ENCODE results near the gene KIAA0319L.
"Not testable (repeated sequence)": the region's sequence is repeated elsewhere in the genome, so short reads cannot be mapped to it uniquely, and the experiment has no call there.

The KIAA0319L gene

DNA sequence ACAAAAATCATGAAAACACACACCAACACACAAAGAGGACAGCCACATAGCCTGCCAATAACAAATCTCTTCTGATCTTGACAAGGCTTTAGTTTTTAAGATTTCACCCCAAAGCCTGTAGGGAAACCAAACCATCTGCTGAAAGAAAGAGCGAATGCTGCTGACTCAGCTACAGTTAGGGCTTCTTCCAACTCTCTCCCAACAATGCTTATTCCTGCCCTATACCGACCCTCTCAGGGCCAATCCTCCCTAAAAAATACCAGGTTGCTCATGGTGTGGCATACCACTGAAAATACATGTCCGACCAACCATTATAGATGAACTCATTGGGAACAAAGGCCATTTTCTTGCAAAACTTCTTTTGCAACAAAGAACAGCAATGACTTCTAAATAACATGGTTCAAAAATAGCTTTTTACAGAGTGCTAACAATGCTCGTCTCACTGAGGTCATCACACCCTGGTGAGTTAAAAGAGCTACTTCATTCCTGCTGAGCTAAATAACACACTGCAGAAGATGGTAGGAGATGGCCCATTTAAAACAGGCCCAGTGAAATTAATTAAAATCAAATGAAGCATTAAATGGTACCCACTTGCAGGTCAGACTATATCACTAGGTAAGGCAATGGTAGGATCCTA, 86.1 kb downstream of the KIAA0319L start:
- FAIRE-seq, result no peak
- DNase-seq (ENCODE audit: insufficient read length), result no peak
- no peak for TF ChIP-seq POLR2AphosphoS5 (IDR thresholded peaks at IDR 0.05; ENCODE audit: low read depth, low read length)
- TF ChIP-seq TAF1 (IDR thresholded peaks at IDR 0.05; ENCODE audit: borderline replicate concordance, low read depth, low read length), result no peak
- no peak for TF ChIP-seq POLR2A (IDR thresholded peaks at IDR 0.05; ENCODE audit: low read depth, low read length)

DNA sequence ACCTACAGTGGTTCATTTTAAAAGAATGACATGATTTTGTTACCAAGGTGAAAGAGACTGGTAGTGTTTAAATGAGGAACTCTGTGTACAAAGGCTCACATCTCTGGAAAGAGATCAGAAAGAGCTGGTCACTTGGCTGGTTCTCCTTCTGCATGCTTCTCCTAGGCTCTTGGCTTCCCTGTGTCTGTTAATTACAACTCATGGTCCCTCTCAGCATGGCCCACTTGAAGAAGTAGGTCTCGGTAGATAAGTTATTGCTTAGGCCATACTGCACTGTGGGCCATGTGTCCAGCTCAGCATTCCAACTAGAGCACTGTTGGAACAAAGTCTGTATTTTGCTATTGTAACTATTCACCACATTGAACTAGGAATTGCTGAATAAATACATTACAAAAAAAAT, 91.1 kb downstream of the KIAA0319L start:
- no peak for TF ChIP-seq POLR2A (IDR thresholded peaks at IDR 0.05; ENCODE audit: low read depth, low read length)
- TF ChIP-seq POLR2AphosphoS5 (IDR thresholded peaks at IDR 0.05; ENCODE audit: low read depth, low read length), result no peak
- no peak for TF ChIP-seq TAF1 (IDR thresholded peaks at IDR 0.05; ENCODE audit: borderline replicate concordance, low read depth, low read length)
- FAIRE-seq, result no peak
- no peak for DNase-seq (ENCODE audit: insufficient read length)

DNA sequence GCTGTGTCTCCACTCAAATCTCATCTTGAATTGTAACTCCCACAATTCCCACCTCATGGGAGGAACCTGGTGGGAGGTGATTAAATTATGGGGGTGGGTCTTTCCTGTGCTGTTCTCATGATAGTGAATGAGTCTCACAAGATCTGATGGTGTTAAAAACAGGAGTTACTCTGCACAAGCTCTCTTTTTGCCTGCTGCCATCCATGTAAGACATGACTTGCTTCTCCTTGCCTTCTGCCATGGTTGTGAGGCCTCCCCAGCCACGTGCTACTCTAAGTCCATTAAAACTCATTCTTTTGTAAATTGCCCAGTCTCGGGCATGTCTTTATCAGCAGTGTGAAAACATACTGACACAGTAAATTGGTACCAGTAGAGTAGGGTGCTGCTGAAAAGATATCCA, 93.5 kb downstream of the KIAA0319L start:
- not testable (repeated sequence) for DNase-seq (ENCODE audit: insufficient read length); FAIRE-seq

DNA sequence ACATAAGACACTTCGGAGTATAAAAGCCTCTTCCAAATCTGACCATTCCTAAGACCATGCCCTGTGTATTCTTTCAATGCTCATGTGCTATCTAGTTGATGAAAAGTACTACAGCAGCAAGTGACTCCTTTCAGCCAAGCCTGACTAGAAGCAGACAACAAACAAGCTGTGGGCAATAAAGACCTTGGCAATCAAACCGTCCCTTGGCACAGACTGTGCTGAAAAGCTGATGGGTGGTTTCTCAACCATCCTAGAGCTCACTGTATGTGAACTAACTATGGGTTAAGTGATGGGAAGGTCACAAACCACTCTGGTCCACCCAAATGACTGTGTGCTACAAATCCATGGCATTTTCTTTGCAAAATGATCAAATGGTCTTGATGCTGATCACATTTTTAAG, 94.0 kb downstream of the KIAA0319L start:
- DNase-seq (ENCODE audit: insufficient read length), result no peak
- no peak for FAIRE-seq

DNA sequence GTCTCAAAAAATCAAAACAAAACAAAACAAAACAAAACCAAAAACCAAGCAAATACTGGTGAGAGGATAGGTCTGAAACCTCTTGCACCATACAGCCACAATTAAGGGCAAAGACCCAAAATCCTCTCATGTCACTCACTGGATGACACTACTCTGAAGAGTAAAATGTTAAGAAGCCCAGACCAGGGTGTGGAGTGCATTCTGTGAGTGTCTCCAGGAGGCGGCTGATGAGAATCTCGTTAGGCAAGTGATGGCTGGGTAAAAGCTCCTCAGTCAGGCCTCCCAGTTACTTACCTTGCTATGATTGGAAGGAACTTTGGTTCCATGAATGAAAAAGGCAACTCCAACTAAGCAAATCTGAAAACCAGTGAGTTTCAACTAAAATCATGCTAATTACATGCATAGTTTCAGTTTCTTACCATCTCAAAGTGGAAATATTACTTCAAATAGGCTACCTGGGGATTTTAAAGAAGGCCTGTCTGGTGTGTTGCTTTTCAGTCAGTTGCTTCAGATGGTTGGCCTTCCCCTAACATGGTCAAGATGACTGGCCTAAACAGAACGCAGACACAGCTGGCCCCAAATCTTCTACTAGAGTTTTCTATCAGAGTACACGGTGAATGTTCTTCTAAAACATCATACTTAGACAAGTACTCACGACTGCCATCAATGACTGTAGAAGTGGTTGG, 95.1 kb downstream of the KIAA0319L start:
- DNase-seq (ENCODE audit: insufficient read length) (no peak), FAIRE-seq (no peak)
- TF ChIP-seq POLR2A (IDR thresholded peaks at IDR 0.05; ENCODE audit: low read depth, low read length) (no peak), TAF1 (IDR thresholded peaks at IDR 0.05; ENCODE audit: borderline replicate concordance, low read depth, low read length) (no peak), POLR2AphosphoS5 (IDR thresholded peaks at IDR 0.05; ENCODE audit: low read depth, low read length) (no peak)

More for the DNA sequence above, 94.0 kb downstream of the KIAA0319L start:
- TF ChIP-seq POLR2AphosphoS5 (IDR thresholded peaks at IDR 0.05; ENCODE audit: low read depth, low read length) (no peak), TAF1 (IDR thresholded peaks at IDR 0.05; ENCODE audit: borderline replicate concordance, low read depth, low read length) (no peak), POLR2A (IDR thresholded peaks at IDR 0.05; ENCODE audit: low read depth, low read length) (no peak)

DNA sequence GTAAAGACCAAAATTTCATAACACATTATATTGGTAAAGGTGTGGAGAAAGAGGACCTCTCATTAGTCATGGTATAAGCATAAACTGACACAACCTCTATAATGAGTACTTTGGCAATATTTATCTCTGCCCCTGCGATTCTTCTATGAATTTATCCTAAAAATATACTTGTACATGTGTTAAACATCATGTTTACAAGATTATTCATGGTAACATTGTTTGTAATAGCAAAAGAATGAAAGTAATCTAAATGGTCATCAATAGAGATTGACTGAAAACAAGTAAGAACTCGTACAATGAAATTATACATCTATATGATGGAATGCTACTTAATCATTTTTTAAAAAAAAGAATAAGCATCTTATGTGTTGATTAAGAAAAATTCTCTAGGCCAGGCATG, 96.4 kb downstream of the KIAA0319L start:
- FAIRE-seq (no peak), DNase-seq (ENCODE audit: insufficient read length) (no peak)
- TF ChIP-seq POLR2AphosphoS5 (IDR thresholded peaks at IDR 0.05; ENCODE audit: low read depth, low read length), result no peak
- TF ChIP-seq POLR2A (IDR thresholded peaks at IDR 0.05; ENCODE audit: low read depth, low read length), result no peak
- no peak for TF ChIP-seq TAF1 (IDR thresholded peaks at IDR 0.05; ENCODE audit: borderline replicate concordance, low read depth, low read length)

DNA sequence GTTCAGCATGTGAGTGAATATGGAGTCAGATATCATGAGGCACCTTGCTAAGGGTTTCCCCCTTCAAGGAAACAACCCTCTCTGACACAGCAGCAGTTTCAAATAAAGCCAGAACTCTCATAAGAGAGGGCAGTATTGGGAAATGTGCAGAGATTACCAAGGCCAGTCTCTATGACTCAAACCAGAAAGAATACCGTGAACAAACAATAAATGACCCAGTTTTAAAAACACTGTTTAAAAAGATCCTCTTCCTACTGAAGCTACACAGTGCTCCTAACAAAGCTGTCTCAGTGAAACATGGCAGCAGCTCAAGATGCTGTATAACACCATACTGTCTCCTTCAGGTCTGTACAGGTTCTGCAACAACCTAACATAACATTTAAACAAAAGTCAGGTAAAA, 102.6 kb downstream of the KIAA0319L start:
- DNase-seq (ENCODE audit: insufficient read length) (no peak), FAIRE-seq (no peak)
- TF ChIP-seq POLR2A (IDR thresholded peaks at IDR 0.05; ENCODE audit: low read depth, low read length) (no peak), TAF1 (IDR thresholded peaks at IDR 0.05; ENCODE audit: borderline replicate concordance, low read depth, low read length) (no peak), POLR2AphosphoS5 (IDR thresholded peaks at IDR 0.05; ENCODE audit: low read depth, low read length) (no peak)

DNA sequence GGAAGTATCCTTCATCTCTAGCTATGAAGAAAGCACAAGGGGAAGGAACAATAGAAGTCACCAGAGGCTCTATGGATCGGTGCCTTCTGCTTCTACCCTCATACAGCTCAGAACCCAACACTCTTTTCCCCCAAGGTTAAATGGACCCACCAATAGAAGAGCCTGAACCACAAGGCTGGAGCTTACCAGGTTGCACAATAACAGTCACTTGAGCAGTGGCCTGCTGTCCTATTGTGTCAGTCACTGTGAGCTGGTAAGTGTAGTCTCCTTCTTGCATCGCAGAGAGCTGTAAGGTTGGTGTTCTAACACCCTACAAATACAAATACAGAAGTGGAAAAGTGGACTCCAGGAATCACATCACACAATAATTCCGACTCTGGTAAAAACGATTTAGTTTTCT, 103.0 kb downstream of the KIAA0319L start:
- TF ChIP-seq POLR2A (IDR thresholded peaks at IDR 0.05; ENCODE audit: low read depth, low read length), result no peak
- TF ChIP-seq POLR2AphosphoS5 (IDR thresholded peaks at IDR 0.05; ENCODE audit: low read depth, low read length), result no peak
- no peak for TF ChIP-seq TAF1 (IDR thresholded peaks at IDR 0.05; ENCODE audit: borderline replicate concordance, low read depth, low read length)
- DNase-seq (ENCODE audit: insufficient read length) (no peak), FAIRE-seq (peak; percentile 70)

DNA sequence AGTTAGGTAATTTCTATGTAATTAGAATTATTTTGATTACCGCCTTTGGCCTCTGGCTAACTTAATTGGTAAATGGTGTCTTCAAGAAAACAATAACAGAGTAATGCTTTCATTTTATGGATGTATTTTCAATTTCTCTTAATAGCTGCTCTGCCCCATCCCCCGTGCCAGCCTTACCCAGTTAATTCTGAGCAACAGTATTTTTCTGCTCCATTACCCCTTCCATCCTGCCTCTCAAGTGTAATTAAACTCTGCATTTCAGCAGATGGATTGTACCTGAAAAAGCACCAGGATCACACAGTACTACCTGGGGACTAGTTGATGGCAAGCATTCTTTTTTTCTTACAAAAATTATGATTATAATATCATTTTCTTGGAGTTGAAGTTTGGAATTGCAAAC, 104.2 kb downstream of the KIAA0319L start:
- FAIRE-seq (no peak), DNase-seq (ENCODE audit: insufficient read length) (no peak)
- no peak for TF ChIP-seq POLR2AphosphoS5 (IDR thresholded peaks at IDR 0.05; ENCODE audit: low read depth, low read length)
- no peak for TF ChIP-seq TAF1 (IDR thresholded peaks at IDR 0.05; ENCODE audit: borderline replicate concordance, low read depth, low read length)
- TF ChIP-seq POLR2A (IDR thresholded peaks at IDR 0.05; ENCODE audit: low read depth, low read length), result no peak

DNA sequence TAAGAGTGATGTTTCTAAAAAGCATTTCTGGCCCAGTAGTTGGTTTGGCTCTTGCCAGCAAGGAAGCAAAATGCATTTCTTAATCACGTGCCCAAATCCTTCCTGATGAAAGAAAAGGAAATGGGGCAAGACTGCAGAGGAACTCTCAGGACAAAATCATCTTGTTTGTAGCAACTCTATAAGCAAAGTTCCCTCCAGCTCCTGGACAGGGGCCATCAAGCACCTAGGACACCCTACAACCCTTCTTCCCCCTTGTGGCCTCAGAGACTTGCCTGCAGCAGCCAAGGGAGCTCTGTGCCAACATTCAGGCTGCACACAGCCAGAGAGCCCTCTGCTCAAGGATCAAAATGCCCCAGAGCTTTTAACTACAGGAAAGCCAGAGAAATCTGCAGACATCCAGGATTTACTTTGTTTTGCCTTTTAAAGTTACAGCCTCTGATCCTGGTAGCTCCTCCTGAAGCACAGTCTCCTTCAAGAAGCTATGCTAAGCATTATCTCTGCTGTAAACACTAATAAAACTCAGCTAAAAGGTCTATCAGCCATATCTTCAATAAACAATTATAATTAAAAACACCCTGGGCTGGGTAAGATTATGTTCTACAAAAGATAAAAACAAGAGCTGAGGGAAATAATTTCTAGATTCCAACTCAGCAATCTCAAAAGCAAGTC, 105.0 kb downstream of the KIAA0319L start:
- TF ChIP-seq TAF1 (IDR thresholded peaks at IDR 0.05; ENCODE audit: borderline replicate concordance, low read depth, low read length), result no peak
- TF ChIP-seq POLR2A (IDR thresholded peaks at IDR 0.05; ENCODE audit: low read depth, low read length), result no peak
- TF ChIP-seq POLR2AphosphoS5 (IDR thresholded peaks at IDR 0.05; ENCODE audit: low read depth, low read length), result no peak
- FAIRE-seq, result no peak
- no peak for DNase-seq (ENCODE audit: insufficient read length)

DNA sequence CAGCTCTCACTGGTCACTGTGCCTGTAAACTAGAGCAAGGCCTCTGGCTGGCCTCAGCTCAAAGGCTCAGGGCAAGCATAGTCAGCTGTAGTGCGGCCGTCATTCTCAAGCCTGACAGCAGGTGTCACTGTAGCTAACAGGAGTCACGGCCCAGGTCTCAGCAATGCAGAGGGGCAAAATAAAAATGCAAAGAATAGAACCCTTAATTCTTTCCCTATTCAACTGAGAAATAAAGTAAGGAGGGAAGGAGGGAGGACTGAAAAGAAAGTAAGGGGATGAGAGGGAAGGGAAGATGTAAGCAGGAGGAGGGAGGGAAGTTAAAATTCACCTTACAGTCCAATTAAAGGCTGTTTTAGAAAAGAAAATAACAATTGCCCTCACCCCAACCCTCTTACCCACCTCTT, 106.1 kb downstream of the KIAA0319L start:
- FAIRE-seq (peak; percentile 87), DNase-seq (ENCODE audit: insufficient read length) (no peak)
- TF ChIP-seq TAF1 (IDR thresholded peaks at IDR 0.05; ENCODE audit: borderline replicate concordance, low read depth, low read length) (no peak), POLR2A (IDR thresholded peaks at IDR 0.05; ENCODE audit: low read depth, low read length) (no peak), POLR2AphosphoS5 (IDR thresholded peaks at IDR 0.05; ENCODE audit: low read depth, low read length) (no peak)
